ENCODE data around the gene NBR1.
A peak's percentile ranks its signal among the peaks of the same experiment; 100 is the strongest.
"Not testable (repeated sequence)": the region's sequence is repeated elsewhere in the genome, so short reads cannot be mapped to it uniquely, and the experiment has no call there.

Gene NBR1

DNA sequence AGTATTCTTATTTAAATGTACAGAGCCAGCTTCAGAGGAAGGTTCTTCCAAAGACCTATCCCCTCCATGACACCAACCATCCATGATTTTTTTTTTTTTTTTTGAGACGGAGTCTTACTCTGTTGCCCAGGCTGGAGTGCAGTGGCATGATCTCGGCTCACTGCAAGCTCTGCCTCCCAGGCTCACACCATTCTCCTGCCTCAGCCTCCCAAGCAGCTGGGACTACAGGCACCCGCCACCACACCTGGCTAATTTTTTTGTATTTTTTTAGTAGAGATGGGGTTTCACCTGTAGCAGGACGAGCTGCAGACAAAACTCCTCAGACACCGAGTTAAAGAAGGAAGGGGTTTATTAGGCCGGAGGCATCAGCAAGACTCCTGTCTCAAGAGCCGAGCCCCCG is 11.1 kb upstream of the NBR1 start:
- not testable (repeated sequence) for DNase-seq

DNA sequence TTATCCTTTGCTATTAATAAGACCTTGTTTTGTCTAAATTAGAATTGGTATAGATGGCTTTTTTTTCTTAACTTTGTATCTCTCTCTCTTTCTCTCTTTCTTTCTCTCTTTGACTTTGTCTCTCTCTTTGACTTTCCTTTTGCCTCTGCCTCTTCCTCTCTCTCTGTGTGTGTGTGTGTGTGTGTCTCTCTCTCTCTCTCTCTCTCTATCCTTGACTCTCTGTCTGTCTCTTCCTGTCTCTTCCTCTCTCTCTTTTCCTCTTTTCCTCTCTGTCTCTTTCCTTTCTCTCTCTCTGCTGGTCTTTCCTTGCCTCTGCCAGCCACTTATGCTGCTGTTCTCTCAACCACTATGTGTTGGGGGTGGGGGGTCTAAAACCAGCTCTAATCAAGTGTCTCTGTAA is 5.0 kb upstream of the NBR1 start:
- DNase-seq, result not testable (repeated sequence)

DNA sequence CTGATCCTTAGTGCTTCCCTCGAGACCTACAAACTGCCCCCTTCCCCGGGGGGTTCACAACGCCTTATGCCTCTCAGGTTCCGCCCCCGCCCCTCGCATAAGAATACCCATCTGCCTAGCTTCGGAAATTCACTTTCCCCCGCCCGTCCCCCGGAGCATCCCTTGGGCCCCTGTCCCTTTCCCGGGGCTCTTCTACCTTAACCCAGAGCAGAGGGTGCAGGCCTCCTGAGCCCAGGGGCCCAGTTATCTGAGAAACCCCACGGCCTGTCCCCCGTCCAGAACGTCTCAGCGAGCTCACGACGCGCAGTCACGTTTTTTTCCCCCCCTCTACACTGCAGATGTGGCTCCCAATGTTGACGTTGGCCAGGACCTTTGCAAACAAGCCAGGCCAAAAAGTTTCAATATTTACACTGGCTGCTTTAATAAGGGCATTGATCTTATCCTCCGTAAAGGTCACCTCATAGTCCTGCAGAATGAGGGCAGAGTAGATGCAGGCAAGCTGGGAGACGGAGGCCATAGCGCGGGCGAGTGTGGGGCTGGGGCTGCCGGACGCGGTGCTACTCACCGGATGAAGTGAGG is 1.4 kb upstream of the NBR1 start:
- DNase-seq, result peak; percentile 30

GRCh38 chr17:43170140-43170765 is 761 bp upstream of the NBR1 start:
- DNase-seq, result peak; percentile 91

DNA sequence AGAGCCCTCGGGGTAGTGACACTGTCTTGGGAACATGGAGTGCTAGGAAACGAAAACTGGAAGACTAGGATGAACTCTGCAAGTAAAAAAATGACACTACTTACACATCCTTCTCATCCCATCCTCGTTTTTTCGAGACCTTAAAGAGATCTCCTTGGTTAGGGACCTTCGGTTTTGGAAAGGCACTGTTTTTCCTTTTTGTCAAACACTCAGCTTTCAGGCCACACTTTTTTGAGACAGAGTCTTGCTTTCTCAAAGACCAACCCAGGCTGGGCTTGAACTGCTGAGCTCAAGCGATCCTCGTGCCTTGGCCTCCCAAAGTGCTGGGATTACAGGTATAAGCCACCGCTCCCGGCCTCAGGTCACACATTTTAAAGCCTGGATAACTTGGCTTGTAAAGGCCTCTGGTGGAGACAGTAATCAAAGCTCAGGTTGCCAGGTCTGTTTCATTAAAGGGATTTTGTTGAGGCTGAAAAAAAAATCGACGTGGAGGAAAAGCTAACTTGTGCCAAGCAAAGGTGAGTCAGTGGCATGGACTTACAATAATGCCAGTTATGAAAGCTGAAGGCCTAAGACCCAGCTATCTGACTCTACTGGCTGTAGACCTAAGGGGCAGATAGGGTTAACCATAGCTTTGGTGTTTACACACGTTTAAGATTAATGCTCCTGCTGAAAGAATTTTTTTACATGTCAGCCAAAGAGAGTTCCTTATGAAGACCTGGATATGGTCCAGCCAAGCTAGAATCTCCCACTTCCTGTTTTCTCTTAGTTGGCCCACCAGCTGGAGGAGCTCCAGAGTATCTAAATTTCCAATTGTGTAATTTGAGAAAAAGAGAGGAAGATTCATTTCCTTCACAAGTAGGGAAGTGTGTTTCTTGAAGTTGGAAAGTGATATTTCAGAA is 823 bp downstream of the NBR1 start:
- peak; percentile 10 for DNase-seq

DNA sequence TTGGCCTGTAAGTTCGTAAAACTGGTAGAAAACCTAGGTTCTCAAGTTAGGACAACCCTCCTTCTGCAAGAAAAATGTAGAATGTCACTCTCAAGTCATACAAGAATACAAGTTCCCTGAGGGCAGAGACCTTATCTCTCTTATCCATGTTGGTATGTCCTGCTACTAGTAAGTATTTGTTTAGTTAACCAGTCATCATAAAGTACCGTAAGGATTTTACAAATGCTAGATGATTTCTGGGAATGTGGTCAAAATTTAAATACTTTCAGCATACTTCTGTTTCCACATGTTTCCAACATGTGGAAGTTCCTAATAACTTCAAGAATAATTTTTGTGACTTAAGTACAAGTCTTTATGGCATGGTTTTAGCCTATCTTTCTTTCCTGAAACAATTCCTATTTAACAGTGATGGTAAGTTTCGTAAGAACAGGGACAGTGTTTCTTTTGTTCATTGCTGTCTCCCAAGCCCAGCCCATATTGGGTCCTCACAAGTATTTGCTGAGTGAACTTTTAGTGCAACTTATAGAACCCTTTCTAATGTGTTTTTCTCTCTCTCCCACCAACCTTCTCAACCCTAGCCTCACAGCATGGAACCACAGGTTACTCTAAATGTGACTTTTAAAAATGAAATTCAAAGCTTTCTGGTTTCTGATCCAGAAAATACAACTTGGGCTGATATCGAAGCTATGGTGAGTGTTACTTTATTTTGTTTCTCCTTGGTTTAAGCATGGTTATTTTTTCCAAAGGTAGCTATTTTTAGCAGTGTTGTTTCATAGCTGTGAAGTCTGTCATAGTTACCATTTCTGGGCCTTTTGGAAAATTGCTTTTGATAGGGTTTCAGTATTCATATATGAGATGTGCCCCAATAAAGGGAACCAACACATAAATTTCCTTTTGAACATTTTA is 4.5 kb downstream of the NBR1 start:
- no peak for DNase-seq

DNA sequence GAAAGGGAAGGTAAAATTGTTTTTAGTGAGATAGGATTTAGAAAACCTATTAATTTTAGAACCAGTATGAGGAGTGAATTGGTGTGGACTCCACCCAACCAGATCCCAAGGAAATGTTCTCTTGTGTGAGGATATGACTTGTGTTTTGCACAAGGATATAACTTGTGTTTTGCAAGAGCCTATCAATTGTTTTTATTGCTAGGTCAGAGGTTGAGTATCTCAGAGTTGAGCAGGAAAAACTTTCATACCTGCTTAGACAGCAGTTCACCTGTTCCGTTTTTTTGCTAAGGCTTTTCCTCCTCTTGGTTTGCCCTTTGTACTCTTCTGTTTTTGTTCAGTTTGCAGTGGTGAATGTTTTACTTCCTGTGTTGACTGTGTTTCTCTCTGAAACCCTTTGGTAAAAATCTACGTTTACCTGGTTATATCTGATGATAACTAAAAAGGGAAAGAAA is 5.1 kb downstream of the NBR1 start:
- no peak for DNase-seq

DNA sequence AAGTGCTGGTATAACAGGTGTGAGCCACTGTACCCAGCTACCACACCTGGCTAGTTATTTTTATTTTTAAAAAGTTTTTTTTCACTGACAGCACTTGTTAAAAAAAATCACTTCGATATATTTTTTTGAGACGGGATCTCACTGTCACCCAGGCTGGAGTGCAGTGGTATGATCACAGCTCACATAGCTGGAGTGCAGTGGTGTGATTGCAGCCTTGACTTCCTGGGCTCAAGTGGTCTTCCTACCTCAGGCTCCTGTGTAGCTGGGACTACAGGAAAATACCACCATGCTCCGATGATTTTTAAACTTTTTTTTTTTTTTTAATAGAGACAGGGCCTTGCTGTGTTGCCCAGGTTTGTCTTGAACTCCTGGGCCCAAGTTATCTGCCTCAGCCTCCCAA is 12.9 kb downstream of the NBR1 start:
- no peak for DNase-seq

- not testable (repeated sequence) for DNase-seq
Measured at GRCh38 chr17:43186656-43187055, 15.6 kb downstream of the NBR1 start.

- DNase-seq, result no peak
Measured at GRCh38 chr17:43193251-43193650, 22.2 kb downstream of the NBR1 start.

DNA sequence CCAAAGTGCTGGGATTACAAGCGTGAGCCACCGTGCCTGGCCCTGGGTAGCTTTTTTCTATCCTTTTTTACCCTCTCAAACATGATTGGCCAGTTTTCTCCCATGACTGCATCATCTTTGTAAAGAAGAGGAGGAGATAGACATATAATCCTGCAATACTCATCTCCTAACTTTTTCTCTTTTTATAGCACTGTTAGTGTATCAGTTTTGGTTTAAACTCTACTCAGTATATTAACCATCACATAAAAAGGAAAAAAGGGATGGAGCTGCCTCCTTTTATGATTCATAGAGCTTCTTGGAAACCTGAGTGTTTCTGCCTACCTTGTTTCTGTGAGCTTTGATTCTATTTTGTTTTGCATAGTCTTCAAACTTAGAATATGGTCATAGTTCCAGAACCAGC is 28.6 kb downstream of the NBR1 start:
- DNase-seq, result no peak

DNA sequence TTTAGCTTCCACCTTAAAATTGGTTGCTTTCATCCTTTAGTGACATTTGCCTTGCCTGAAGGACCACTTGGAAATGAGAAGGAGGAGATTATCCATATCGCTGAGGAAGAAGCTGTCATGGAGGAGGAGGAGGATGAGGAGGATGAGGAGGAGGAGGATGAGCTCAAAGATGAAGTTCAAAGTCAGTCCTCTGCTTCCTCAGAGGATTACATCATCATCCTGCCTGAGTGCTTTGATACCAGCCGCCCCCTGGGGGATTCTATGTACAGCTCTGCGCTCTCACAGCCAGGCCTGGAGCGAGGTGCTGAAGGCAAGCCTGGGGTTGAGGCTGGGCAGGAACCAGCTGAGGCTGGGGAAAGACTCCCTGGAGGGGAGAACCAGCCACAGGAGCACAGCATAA is 29.1 kb downstream of the NBR1 start:
- DNase-seq, result no peak

DNA sequence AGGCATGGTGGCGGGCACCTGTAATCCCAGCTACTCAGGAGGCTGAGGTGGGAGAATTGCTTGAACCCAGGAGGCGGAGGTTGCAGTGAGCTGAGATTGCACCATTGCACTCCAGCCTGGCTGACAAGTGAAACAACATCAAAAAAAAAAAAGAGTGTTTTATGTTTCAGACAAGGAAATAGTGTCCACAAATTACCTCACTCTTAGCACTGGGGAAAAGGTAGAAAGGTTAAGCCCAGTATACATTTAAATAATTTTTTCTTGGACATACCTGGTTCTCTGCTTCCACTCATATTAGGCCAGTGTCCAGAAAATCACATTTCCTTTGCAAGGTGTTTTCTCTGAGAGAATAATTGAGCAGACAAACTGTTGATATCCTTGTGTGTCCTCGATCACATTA is 32.0 kb downstream of the NBR1 start:
- DNase-seq, result not testable (repeated sequence)

- no peak for DNase-seq
Measured at GRCh38 chr17:43210576-43210975, 39.6 kb downstream of the NBR1 start.

DNA sequence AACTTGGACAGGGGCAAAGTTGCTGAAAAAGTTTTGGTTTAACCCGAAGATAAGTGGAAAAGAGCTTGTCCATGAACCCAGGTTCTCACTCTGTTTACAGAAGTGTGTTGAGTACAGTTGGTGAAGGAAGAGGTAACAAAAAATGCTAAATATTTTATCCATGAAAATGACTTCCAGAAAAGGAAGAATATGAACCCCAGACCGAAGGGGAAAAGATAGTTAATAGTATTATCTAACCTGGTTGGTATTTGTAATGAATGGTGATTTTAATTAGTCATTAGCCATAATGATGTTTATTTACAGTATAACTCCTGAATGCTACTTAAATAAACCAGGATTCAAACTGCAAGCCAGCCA is 40.1 kb downstream of the NBR1 start:
- DNase-seq, result no peak

- peak; percentile 84 for DNase-seq
Measured at GRCh38 chr17:43211480-43212402, 40.7 kb downstream of the NBR1 start, which contains the start of gene TMEM106A. Gene TMEM106A, plus strand, starts transcription at chr17:43211875. Its CDS starts 1,167 bp downstream, at chr17:43213042.

DNA sequence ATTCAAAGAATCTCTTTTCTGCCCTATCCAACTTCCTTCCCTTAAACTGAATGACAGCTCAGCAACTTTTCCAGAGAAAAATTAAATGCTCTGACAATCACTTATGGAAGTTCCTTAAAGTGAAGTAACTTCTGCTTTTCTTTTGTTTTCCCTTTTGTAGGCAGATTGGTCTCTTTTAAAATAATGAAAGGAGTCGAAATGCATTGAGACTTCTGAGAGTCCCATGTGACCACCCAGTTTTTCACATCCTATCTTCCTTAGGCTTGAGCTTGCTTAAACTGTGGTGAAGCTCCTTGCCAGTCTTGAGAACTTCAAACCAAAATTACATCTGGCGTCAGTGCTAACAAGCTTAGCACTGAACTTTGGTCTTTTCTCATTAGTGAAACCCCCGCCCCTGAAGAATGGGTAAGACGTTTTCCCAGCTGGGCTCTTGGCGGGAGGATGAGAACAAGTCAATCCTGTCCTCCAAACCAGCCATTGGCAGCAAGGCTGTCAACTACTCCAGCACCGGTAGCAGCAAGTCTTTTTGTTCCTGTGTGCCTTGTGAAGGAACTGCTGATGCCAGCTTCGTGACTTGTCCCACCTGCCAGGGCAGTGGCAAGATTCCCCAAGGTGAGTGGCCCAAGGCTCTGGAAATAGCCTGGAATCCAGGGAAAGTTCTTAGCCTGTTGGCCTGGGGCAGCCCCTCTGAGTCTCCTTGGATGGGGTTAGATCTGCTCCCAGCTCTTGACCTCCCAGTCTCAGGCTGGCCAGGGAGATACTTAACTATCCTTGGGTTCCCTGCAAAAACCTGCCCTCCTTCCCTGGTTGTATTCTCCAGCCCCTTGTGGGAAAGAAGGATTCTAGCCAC is 41.9 kb downstream of the NBR1 start:
- peak; percentile 7 for DNase-seq

- no peak for DNase-seq
Measured at GRCh38 chr17:43213545-43213944, 42.5 kb downstream of the NBR1 start.

- no peak for DNase-seq
Measured at GRCh38 chr17:43215341-43215740, 44.3 kb downstream of the NBR1 start.

GRCh38 chr17:43216369-43216761 is 45.4 kb downstream of the NBR1 start:
- no peak for DNase-seq

Measured in stimulated activated CD4-positive, alpha-beta T cell treated with anti-CD3 and anti-CD28 coated beads, Interleukin-15, amount 100 ng/mL, for 24 hours (primary cell).